D341Med (cell line): Measurements from ENCODE around the gene STMN1.

ENCODE experiments used
- DNase-seq: peaks from one replicate; pipeline ENCODE4 v3.0.0; 2012; ENCODE audit warnings: low spot score

The STMN1 gene

GRCh38 chr1:25895365-25895990 lies 10.7 kb downstream of the STMN1 start:
- peak; percentile 95 for DNase-seq

DNA sequence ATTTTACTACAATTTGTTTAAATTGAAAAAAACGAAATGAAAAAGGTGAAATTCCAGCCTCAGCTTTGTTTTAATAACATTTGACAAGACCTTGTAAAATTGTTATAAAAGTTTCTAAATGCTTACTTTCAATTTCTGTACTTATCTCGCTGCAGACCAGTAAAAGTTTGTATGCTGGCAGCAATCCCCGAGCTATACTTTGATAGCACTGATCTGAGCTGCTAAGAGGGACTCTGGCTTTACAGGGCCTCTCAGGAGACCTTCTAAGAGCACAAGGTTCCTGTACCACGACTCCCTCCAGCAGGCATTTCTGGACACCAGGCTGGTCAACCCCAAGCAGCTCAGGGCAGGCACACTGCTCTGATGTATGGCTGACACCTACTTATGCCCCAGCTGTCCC lies 13.1 kb downstream of the STMN1 start:
- DNase-seq: no peak

- DNase-seq: no peak
These were observed 14.6 kb downstream of the STMN1 start for GRCh38 chr1:25891606-25892005.

GRCh38 chr1:25890239-25891034 lies 15.8 kb downstream of the STMN1 start:
- DNase-seq: no peak

- no peak for DNase-seq
These were observed 16.7 kb downstream of the STMN1 start for GRCh38 chr1:25889470-25889869.

GRCh38 chr1:25888426-25888987 lies 17.7 kb downstream of the STMN1 start:
- DNase-seq: no peak

GRCh38 chr1:25885602-25886001 lies 20.6 kb downstream of the STMN1 start:
- no peak for DNase-seq

GRCh38 chr1:25881266-25881665 lies 25.0 kb downstream of the STMN1 start:
- no peak for DNase-seq

- no peak for DNase-seq
These were observed 25.7 kb downstream of the STMN1 start for GRCh38 chr1:25880518-25880917.

GRCh38 chr1:25879675-25880074 lies 26.5 kb downstream of the STMN1 start:
- DNase-seq: no peak

DNA sequence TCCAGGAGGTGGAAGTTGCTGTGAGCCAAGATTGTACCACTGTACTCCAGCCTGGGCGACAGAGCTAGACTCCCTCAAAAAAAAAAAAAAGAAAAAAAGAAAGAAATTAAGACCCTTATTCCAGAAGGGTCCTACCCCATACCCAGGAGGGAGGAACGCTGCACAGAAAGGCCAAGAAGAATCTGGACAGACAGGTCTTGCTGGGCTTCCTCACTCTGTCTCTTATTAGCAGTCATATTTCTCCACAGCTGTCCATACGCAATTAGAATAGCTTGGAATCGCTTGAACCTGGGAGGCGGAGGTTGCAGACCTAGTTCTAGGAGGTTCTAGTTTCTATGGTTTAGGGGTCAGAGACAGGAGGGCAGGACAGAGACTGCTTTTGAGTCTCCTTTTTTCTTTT lies 27.5 kb downstream of the STMN1 start:
- no peak for DNase-seq

DNA sequence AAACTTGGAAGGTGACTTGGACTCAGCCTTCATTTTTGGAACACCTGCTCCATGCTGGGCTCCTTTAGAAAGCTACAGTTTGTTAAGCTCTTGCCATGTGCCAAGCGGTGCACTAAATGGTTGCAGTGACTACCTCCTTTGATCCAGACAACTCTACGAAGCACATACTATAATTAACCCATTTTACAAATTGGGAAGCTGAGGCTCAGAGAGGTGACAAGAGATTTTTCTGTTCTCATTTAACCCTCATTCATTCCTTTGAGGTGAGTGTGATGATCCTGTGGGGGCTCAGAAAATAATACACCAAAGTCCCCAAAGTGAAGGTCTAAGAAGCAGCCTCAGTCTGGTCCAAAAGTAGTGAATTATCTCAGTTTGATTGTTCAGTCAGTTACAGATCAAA lies 29.1 kb downstream of the STMN1 start:
- DNase-seq: no peak

- no peak for DNase-seq
These were observed 29.5 kb downstream of the STMN1 start for GRCh38 chr1:25876693-25877077.

GRCh38 chr1:25875856-25876692 lies 30.1 kb downstream of the STMN1 start:
- no peak for DNase-seq

- peak; percentile 64 for DNase-seq
These were observed 30.9 kb downstream of the STMN1 start, which contains the start of gene PAQR7 for GRCh38 chr1:25875154-25875855. Gene PAQR7 (minus strand): TSS chr1:25875708. CDS start chr1:25863839, 11,869 bp downstream.

DNA sequence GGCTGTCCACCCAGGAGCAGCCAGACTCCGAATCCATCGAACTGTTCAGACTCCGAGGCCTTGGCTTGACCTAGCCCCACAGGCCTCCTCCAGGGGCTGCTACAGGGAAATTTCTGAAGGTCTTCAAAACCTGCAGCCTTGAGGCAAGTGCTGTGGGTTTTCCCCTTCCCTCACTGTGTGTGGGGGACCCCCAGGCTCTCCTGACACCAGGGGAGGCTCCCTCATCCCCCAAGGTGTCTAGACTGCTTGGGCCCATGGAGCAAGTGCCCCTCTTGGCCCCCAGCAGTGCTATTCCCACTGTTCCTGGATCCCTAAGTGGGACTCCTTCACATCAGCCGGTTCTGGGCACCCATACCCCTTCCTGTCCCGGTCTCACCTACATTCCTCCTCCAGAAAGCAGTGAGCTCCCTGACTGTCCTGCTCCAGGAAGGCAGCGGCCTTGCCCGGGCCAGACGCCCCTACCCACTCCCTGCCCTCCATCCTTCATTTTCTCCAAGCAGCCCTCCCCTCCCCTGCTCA lies 31.5 kb downstream of the STMN1 start:
- DNase-seq: no peak

- DNase-seq: no peak
These were observed 32.0 kb downstream of the STMN1 start for GRCh38 chr1:25874209-25874608.

- peak; percentile 16 for DNase-seq
These were observed 33.1 kb downstream of the STMN1 start for GRCh38 chr1:25873120-25873519.

- DNase-seq: no peak
These were observed 33.5 kb downstream of the STMN1 start for GRCh38 chr1:25872713-25873112.

DNA sequence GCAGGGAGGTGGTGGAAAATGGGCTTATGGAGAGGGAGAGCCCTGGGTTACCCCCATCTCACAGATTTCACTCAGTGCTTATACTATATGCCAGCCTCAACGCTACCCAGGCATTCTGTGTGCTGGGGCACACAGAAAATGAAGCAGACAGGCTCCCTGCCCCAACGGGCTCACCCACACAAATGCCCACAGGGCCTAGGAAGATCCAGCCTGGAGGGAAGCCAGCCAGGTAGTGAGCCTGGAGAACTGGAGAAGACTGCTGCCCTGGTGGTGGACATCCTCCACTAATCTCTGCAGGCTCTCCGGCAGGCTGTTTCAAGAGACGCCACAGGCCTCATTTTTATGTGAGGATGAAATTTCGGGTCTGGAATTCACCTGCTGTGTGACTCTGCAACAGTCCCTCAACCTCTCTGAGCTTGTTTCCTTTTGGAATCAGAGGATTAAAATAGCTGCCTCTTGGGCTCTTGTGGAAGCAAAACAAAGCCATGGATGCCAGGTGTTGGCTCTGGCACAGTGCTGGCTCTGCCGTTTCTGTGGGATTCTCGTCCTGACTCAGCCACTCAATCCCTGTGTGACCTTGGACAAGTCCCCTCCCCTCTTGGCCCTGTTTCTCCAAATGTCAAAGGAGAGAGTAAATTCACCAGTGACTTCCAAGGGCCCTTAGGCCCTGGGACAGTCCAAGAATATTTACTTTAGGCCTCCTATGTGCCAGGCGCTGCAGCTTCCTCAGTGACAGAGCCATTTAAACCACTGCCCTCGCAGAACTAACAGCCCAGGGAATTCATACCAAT lies 34.3 kb downstream of the STMN1 start:
- DNase-seq: no peak
